DLD1 (cell line): ENCODE data around the gene PEX16.

Source experiments
- in situ Hi-C: cut with HindIII; loops from 2 replicates; pipeline ENCODE4 v1.10.0; 2017; ENCODE audit warnings: low sequenced_read_pairs

PEX16 gene

DNA sequence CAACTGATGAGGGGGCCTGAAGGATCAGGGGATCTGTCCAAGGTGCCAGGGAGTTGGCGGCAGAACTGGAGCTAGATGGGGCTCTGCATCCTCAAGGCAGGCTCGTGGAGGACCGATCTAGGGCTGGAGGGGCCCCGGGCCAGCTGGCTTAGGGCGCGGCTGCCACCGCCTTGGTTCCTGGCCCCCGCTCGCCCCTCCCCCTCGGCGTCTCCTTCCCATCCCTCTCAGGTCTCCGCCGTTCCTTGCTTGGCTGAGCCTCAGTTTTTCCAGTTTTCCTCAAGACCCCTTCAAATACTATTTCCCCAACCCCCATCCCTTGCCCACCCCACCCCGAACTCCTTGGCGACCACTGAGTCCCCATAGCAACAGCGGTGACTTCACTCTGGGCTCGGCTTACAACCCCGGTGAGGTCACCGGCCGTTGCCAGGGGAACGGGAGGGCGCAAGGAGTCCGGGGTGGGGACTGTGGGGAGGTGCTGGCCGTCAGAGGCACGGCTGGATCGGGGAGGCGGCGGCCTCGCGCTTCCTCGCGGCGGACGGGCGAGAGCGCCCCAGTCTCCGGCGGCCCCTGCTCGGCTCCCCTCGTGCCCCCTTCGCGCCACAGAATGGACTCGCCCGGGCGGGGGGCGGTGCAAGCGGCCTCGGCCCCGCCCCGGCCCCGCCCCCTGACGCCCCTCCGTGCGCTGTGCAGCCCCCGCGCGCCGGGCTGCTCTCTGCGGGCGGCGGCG, 18.1 kb downstream of the PEX16 start:
- in situ Hi-C loops = no loop called here

- in situ Hi-C loops = no loop called here
Observed at GRCh38 chr11:45899086-45899447, 18.6 kb downstream of the PEX16 start.

- in situ Hi-C loops = no loop called here
Observed at GRCh38 chr11:45897556-45897955, 20.1 kb downstream of the PEX16 start.

DNA sequence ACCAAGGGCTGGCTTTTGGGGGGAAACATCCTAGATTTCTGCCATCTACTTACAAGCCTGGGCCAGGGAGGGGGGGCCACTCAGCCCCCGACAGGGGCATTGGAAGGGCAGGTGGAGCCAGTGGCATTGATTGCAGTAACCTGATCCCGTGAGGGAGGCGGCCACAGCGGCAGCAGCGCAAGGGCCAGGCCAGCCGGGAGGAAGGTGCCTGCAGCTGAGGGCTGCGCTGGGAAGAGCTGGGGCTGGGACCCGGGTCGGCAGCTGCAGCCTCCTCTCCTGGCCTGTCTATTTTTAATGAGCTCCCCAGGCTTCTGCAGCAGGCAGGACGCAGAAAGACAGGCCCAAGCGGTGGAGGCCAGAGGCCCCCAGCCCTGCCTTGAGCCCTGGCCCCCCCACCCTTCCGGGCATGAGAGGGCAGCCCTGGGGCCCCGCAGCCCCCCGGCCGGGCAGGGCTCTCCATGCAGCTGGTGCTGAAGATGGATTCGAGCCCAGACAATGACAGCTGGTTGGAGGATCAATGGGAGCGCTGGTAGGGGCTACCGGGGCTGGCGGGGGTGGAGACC, 21.2 kb downstream of the PEX16 start:
- in situ Hi-C loops = no loop called here

GRCh38 chr11:45895553-45896259, 22.0 kb downstream of the PEX16 start:
- in situ Hi-C loops = no loop called here

DNA sequence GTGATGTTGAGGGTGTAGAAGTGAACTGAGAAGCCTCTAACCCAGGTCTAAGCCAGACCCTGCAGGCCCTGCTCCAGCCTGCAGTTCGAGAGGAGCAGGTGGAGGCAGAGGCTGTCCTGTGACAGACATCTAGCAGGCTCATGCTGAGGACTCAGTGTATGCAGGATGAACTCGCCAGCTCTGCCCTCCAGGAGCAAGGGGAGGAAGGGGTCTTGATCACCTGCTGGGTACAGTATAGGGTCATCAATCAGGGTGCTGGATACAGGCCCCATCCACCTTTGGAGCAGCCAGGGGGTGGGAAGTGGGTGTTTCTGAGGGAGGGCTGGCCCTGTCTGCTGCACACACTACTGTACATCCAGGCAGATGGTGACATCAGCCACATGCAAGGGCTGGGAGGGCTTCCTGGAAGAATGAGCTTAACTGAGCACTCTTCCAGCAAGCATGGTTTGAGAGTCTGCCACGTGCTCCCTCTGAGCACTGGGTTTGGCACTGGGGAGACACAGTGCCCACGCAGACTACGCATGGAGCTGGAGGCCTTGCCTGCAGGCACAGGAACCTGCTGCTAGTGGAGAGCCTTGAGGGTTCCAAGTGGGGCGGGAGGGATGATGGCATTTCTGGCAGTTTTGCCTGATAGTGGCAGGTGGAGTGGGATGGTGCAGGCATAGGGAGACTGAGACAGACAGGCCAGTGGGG, 23.0 kb downstream of the PEX16 start:
- in situ Hi-C loops = no loop called here

- in situ Hi-C loops = no loop called here
Observed at GRCh38 chr11:45892856-45893255, 24.8 kb downstream of the PEX16 start.

GRCh38 chr11:45890886-45891550, 26.7 kb downstream of the PEX16 start:
- in situ Hi-C loops = no loop called here

DNA sequence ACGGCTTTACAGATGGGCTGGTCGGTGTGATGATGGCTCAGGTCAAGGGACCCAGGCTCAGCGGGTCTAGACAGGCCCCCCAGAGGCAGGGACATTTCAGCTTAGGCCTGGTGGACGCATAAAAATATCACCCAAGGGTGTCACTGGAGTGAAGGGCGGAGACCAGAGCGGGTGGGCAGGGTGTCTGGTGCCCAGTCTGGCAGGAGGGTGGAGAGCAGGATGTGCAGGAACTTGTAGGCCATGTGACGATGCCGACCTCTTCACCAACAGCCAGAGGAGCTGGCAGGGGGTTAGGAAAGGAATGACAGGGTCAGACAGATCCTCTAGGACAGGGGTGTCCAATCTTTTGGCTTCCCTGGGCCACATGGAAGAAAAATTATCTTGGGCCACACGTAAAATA, 27.7 kb downstream of the PEX16 start:
- in situ Hi-C loops = no loop called here

GRCh38 chr11:45889555-45889954, 28.1 kb downstream of the PEX16 start:
- in situ Hi-C loops = no loop called here

DNA sequence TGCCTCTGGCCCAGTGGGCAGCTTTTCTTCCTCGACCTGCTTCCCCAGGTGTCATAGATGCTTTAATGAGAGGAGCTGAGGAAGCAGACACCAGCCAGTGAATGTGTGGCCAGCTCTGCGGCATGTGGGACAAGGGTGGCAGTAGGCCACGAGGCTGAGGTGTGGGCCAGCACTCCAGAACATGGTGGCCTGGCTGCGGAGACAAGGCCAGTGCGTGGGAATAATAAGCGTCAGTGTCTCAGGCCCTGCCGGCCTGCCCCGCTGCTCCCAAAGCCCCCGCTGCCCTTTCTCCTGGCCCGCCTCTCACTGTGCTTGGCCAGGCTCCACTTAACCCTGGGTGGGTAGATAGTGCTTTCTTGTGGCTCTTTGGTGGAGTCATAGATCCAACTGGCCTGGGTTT, 30.1 kb downstream of the PEX16 start:
- in situ Hi-C loops = no loop called here

- in situ Hi-C loops = no loop called here
Observed at GRCh38 chr11:45886816-45887520, 30.7 kb downstream of the PEX16 start.

- in situ Hi-C loops = no loop called here
Observed at GRCh38 chr11:45885921-45886721, 31.6 kb downstream of the PEX16 start.

- in situ Hi-C loops = no loop called here
Observed at GRCh38 chr11:45885274-45885920, 32.3 kb downstream of the PEX16 start, which contains the start of gene MAPK8IP1. Gene MAPK8IP1, plus strand, starts transcription at chr11:45885651. Its CDS starts 170 bp downstream, at chr11:45885821.

DNA sequence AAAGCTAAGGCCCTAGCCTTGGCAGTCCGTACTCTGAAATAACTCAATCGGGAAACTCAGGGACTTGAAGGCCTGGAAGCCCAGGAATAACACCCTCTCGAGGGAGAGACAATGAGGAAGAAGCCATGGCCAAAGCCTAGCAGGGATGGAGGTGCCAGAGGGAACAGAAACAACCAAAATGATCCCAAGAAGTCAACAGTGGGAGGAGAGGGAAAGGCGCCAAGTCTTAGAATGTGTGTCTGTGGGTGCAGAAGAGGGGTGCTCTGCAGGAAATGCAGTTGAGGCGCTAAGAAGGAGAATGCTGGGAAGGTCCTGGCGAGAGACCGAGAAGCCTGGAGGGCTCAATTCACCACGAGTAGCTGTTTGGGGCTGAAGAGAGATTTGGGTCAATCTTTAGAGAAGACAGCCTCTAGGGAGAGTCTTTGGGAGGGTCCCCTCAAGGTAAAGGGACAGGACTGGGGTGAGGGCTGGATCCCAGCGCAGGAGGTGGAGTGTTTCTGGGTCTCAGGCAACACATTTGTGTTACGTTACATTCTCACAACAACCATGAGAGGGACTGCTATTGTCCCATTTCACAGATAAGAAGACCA, 33.0 kb downstream of the PEX16 start:
- in situ Hi-C loops = no loop called here

DNA sequence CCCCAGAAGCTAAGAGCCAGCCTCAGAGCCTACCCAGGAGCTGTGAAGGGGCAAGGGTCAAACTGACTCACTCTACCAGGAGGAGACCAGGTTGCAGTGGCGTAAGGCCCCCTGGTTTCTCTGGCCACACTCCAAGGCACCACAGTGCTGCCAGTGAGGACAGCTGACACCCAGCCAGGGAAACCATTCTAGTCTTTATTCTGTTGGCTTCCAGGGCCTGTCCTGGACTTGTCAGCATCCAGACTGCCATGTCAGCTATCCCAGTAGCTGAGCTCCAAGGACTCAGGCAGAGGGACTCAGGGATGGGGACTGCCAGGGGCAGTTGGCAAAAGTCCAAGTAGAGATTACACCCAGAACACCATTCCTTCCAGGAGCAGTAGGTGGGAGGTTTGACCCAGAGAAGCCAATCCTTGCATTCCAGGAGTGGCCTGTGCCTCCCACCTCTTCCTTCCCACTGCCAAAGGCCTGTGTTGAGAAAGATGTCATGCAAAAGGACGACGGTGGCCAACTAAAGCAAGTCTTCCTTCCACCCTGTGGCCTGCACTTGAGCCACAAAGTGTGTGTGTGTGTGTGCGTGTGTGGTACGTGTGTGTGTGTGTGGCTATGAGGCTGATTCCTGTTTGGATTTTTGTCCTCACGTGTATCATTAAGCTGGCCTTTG, 35.8 kb downstream of the PEX16 start:
- in situ Hi-C loops = no loop called here

GRCh38 chr11:45880772-45881570, 36.7 kb downstream of the PEX16 start:
- in situ Hi-C loops = no loop called here
